Measurements from ENCODE around the gene APMAP.

Gene APMAP

GRCh38 chr20:24938498-24938897 lies 54.1 kb downstream of the APMAP start:
- Histone ChIP-seq H3F3A (ENCODE audit: insufficient read depth) (no peaks in the 10 kb centered on the region), H4K20me1 (ENCODE audit: low read depth, low read length) (no peaks in the 10 kb centered on the region), H3K4me2 (ENCODE audit: low read depth, low read length, poor library complexity, severe bottlenecking) (no peak overlapping the region), H3K36me3 (ENCODE audit: low read length) (no peaks in the 10 kb centered on the region), H3K79me2 (ENCODE audit: insufficient read depth, low read length) (no peaks in the 10 kb centered on the region), H3K27ac (ENCODE audit: low read depth, low read length) (no peak overlapping the region), H3K4me3 (ENCODE audit: insufficient read depth, low read length, poor library complexity, severe bottlenecking) (no peak overlapping the region), H2AFZ (ENCODE audit: low read depth, low read length, severe bottlenecking) (no peak overlapping the region), H3K27me3 (ENCODE audit: low read length) (no peaks in the 10 kb centered on the region), H3K9me2 (replicated peaks; ENCODE audit: insufficient read depth, low read length) (no peaks in the 10 kb centered on the region), H3K9ac (ENCODE audit: low read length) (no peak overlapping the region), H3K9me3 (ENCODE audit: insufficient read depth, low read length) (no peaks in the 10 kb centered on the region)
- TF ChIP-seq EZH2phosphoT487 (conservative IDR thresholded peaks at IDR 0.05; ENCODE audit: low read length) = no peak
- TF ChIP-seq, protein P1, sequence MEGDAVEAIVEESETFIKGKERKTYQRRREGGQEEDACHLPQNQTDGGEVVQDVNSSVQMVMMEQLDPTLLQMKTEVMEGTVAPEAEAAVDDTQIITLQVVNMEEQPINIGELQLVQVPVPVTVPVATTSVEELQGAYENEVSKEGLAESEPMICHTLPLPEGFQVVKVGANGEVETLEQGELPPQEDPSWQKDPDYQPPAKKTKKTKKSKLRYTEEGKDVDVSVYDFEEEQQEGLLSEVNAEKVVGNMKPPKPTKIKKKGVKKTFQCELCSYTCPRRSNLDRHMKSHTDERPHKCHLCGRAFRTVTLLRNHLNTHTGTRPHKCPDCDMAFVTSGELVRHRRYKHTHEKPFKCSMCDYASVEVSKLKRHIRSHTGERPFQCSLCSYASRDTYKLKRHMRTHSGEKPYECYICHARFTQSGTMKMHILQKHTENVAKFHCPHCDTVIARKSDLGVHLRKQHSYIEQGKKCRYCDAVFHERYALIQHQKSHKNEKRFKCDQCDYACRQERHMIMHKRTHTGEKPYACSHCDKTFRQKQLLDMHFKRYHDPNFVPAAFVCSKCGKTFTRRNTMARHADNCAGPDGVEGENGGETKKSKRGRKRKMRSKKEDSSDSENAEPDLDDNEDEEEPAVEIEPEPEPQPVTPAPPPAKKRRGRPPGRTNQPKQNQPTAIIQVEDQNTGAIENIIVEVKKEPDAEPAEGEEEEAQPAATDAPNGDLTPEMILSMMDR (IDR thresholded peaks at IDR 0.05; ENCODE audit: insufficient read depth, low read length, poor library complexity, severe bottlenecking) = no peak

DNA sequence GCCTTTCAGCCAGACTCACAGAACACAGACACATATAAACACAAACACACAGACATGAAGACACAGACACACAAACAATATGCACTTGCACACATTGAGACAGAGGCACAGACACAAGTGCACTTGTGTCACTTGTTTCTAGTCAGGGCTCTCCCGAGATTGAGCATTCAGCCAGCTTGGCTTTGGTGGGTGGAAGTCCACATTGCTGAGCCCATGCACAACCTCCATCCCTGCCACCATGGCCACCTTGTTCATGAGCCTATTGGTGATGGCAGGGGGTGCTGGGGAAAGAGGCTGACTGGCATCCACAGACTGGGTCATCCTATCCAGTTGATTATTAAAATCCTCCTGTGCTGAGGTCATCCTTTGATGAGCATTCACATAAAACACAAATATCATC lies 55.0 kb downstream of the APMAP start:
- no peaks in the 10 kb centered on the region for H3K36me3 ChIP-seq (ENCODE audit: low read length)
- no peaks in the 10 kb centered on the region for H3K79me2 ChIP-seq (ENCODE audit: insufficient read depth, low read length)
- H2AFZ ChIP-seq (ENCODE audit: low read depth, low read length, severe bottlenecking) = no peak overlapping the region
- H3K9ac ChIP-seq (ENCODE audit: low read length) = no peak overlapping the region
- no peaks in the 10 kb centered on the region for H3K9me3 ChIP-seq (ENCODE audit: insufficient read depth, low read length)
- no peaks in the 10 kb centered on the region for H4K20me1 ChIP-seq (ENCODE audit: low read depth, low read length)
- H3K27ac ChIP-seq (ENCODE audit: low read depth, low read length) = no peak overlapping the region
- TF ChIP-seq EZH2phosphoT487 (conservative IDR thresholded peaks at IDR 0.05; ENCODE audit: low read length) = no peak
- TF ChIP-seq, protein P1 (IDR thresholded peaks at IDR 0.05; ENCODE audit: insufficient read depth, low read length, poor library complexity, severe bottlenecking) = no peak
- no peaks in the 10 kb centered on the region for H3K27me3 ChIP-seq (ENCODE audit: low read length)
- no peaks in the 10 kb centered on the region for H3K9me2 ChIP-seq (replicated peaks; ENCODE audit: insufficient read depth, low read length)
- H3K4me2 ChIP-seq (ENCODE audit: low read depth, low read length, poor library complexity, severe bottlenecking) = no peak overlapping the region
- no peaks in the 10 kb centered on the region for H3F3A ChIP-seq (ENCODE audit: insufficient read depth)
- H3K4me3 ChIP-seq (ENCODE audit: insufficient read depth, low read length, poor library complexity, severe bottlenecking) = no peak overlapping the region

DNA sequence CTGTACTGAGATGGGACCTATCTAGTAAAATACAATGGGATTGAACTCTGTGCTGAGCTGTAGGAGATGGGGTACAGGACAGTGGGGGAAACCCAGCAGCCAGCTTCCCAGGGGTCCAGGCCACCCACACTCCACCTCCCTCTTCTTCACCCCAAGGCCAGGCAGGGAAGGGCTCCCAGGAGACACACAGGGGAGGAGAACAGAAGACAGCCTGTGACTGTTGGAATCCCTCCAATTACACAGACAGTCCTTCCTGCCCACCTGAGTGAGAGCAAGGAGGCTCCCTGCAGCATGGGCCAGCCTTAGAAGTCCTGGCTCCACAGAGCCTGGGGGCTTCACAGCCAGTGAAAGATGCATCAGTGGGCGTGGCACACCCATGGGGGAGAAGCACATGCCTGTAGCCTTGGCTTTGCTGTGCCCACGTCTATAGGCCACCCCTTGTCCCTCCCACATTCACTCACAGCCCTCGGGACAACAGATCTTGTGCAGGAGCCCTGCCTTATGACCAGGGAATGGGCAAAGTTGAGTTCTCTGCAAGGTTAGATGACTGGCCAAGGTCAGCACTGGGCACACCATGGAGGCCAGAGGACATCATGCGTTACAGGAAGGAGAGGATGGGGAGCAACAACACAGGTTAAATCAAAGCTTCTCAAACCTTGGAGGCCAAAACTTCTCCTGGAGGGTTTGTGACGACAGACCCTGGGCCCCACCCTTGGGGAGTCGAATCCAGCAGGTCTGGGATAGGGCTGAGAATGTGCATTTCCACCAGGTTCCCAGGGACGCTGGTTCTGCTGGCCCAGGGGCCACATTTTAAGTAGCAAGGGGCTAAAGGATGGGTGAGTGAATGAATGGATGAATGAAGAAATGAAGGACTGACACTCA lies 55.8 kb downstream of the APMAP start:
- Histone ChIP-seq H3F3A (ENCODE audit: insufficient read depth) (no peaks in the 10 kb centered on the region), H3K9me3 (ENCODE audit: insufficient read depth, low read length) (no peaks in the 10 kb centered on the region), H3K79me2 (ENCODE audit: insufficient read depth, low read length) (no peaks in the 10 kb centered on the region), H3K9me2 (replicated peaks; ENCODE audit: insufficient read depth, low read length) (no peaks in the 10 kb centered on the region), H3K27me3 (ENCODE audit: low read length) (no peaks in the 10 kb centered on the region), H4K20me1 (ENCODE audit: low read depth, low read length) (no peaks in the 10 kb centered on the region), H3K4me3 (ENCODE audit: insufficient read depth, low read length, poor library complexity, severe bottlenecking) (no peak overlapping the region), H3K36me3 (ENCODE audit: low read length) (no peaks in the 10 kb centered on the region), H3K27ac (ENCODE audit: low read depth, low read length) (no peak overlapping the region), H2AFZ (ENCODE audit: low read depth, low read length, severe bottlenecking) (no peak overlapping the region), H3K9ac (ENCODE audit: low read length) (no peak overlapping the region), H3K4me2 (ENCODE audit: low read depth, low read length, poor library complexity, severe bottlenecking) (no peak overlapping the region)
- TF ChIP-seq EZH2phosphoT487 (conservative IDR thresholded peaks at IDR 0.05; ENCODE audit: low read length) = no peak
- TF ChIP-seq, protein P1 (IDR thresholded peaks at IDR 0.05; ENCODE audit: insufficient read depth, low read length, poor library complexity, severe bottlenecking) = no peak
